Fibroblast of lung (primary cell): ENCODE data around the gene SPTB.

Source experiments
- EZH2 ChIP-seq: IDR thresholded peaks from 2 replicates; pipeline ENCODE4 v1.5.1; 2012; ENCODE audit warnings: low read length, control low read depth, mild to moderate bottlenecking; ENCODE audit errors: missing control alignments
- TF ChIP-seq, protein P1 (sequence below), 2 donors: IDR thresholded peaks in 1 of 2; conservative IDR thresholded peaks in 1 of 2; 1 replicate in 1 of 2; 2 replicates in 1 of 2; pipeline ENCODE4 v1.5.1; 2011 to 2012; ENCODE audit warnings: low read length in 2 of 2, control low read depth in 1 of 2, inconsistent platforms in 1 of 2, low read depth in 1 of 2, mild to moderate bottlenecking in 1 of 2

- TF ChIP-seq, protein P1, sequence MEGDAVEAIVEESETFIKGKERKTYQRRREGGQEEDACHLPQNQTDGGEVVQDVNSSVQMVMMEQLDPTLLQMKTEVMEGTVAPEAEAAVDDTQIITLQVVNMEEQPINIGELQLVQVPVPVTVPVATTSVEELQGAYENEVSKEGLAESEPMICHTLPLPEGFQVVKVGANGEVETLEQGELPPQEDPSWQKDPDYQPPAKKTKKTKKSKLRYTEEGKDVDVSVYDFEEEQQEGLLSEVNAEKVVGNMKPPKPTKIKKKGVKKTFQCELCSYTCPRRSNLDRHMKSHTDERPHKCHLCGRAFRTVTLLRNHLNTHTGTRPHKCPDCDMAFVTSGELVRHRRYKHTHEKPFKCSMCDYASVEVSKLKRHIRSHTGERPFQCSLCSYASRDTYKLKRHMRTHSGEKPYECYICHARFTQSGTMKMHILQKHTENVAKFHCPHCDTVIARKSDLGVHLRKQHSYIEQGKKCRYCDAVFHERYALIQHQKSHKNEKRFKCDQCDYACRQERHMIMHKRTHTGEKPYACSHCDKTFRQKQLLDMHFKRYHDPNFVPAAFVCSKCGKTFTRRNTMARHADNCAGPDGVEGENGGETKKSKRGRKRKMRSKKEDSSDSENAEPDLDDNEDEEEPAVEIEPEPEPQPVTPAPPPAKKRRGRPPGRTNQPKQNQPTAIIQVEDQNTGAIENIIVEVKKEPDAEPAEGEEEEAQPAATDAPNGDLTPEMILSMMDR (conservative IDR thresholded peaks at IDR 0.05 in 1 of 2, IDR thresholded peaks at IDR 0.05 in 1 of 2; ENCODE audit: low read depth in 1 of 2, low read length in 2 of 2) = no peak
- TF ChIP-seq EZH2 = no peak
Observed at GRCh38 chr14:64875350-64875749, 4.4 kb downstream of the SPTB start.
